Small intestine (tissue), 7 donors: ENCODE results near the gene EEIG1. TPM values are rescaled to one million over a fixed set of nuclear protein-coding genes. Genes with fewer than 3 reads are reported as not detected.

ENCODE experiments used
- DNase-seq, 2 donors: peaks; one replicate each; pipeline versions ENCODE4 v3.0.0 to v3.0.0-alpha.2; 2013
- FAIRE-seq: peaks from 2 replicates; lab custom pipeline; 2012; peaks lifted over from hg19 to GRCh38; lab: Jason Lieb, UNC
- H3K27ac ChIP-seq, 3 donors: one replicate each; pipeline ENCODE4 v1.5.1; 2013; ENCODE audit warnings: low read length in 2 of 3, mild to moderate bottlenecking in 2 of 3, control low read depth in 1 of 3, inconsistent platforms in 1 of 3, low read depth in 1 of 3, moderate library complexity in 1 of 3
- H3K27me3 ChIP-seq, 3 donors: one replicate each; pipeline ENCODE4 v1.6.1; 2013; ENCODE audit warnings: low read length in 3 of 3, inconsistent platforms in 1 of 3; ENCODE audit not compliant: control insufficient read depth in 3 of 3, insufficient read depth in 3 of 3
- H3K36me3 ChIP-seq, 3 donors: one replicate each; pipeline ENCODE4 v1.6.1; 2013; ENCODE audit warnings: low read length in 3 of 3, inconsistent platforms in 1 of 3, low read depth in 1 of 3, mild to moderate bottlenecking in 1 of 3, moderate library complexity in 1 of 3; ENCODE audit not compliant: control insufficient read depth in 3 of 3, insufficient read depth in 2 of 3
- H3K4me1 ChIP-seq, 3 donors: one replicate each; pipeline ENCODE4 v1.6.1; 2013; ENCODE audit warnings: low read length in 2 of 3, inconsistent platforms in 1 of 3, low read depth in 1 of 3, mild to moderate bottlenecking in 1 of 3, moderate library complexity in 1 of 3; ENCODE audit not compliant: control insufficient read depth in 3 of 3, insufficient read depth in 2 of 3
- H3K4me3 ChIP-seq, 3 donors: one replicate each; pipeline ENCODE4 v1.5.1; 2013; ENCODE audit warnings: low read length in 3 of 3, control low read depth in 1 of 3, inconsistent platforms in 1 of 3, low read depth in 1 of 3, mild to moderate bottlenecking in 1 of 3, moderate library complexity in 1 of 3
- H3K9me3 ChIP-seq, 2 donors: one replicate each; pipeline ENCODE4 v1.6.1; 2013; ENCODE audit warnings: low read depth in 1 of 2, low read length in 1 of 2; ENCODE audit not compliant: control insufficient read depth in 2 of 2, insufficient read depth in 1 of 2
- WGBS, 3 donors: extraction: QIAGEN DNeasy Blood & Tissue Kit; methylation state at CpG; one replicate each; pipeline ENCODE4 v1.1.7; 2013; 5-methylcytosine and 5-hydroxymethylcytosine counted together
- polyA plus RNA-seq, 4 donors: library from polyadenylated mRNA; stranded (reverse) in 3 of 4; unstranded in 1 of 4; fragments of 200-250 nt in 3 of 4; fragments of 120-200 nt in 1 of 4; gene quantifications; one replicate each; pipeline versions ENCODE4 v1.2.1 to v1.2.3, GENCODE V29; 2013
- donor health status: healthy with polysubstance abuse.
- donor health status: control.
- donor health status: control.
- donor health status: Bipolar disorder and iron deficiency.
- donor health status: healthy.

The EEIG1 gene
- polyA plus RNA-seq, 4 donors, result 43.9 to 123 (median 58.9) TPM

DNA sequence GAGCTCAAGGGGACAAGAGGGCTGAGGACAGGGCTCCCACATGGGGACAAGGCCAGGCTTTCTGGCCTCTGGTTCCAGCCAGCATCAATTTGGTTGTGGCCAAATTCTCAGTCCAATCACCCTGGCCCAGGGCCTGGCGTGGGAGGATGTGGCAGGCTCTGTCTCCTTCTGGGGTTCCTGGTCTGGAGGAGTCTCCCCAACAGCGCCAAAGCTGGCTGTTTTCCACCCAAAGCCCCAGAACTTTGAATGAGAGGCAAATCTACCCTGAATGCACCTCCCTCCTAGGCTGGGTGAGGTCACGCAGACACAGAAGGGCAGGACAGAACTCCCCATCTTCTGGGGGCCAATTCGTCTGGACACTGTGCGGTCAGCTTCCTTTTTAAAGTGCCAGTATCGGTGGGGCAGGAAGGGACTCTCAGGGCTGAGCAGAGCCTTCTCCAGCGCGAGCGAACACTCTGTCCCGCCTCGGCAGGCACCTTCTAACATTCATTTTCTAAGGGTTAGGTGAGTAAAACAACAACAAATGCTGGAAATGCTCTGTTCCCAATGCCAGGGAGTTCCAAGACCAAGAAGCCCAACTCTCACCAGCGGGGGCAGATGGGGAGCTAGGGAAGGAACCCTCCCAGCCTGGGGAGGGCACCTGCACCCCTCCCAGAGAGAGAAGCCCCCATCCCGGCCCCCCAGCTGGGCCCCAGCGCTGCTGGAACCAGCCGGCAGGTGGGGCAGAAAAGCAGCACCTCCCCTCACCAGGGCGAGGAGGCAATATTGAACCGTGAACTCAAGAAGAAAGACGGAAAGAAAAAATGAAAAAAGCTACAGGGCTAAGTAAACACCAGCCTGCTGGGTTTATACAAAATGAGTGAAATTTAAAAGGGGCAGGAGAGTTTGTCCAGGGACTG is 39.5 kb downstream of the EEIG1 start:
- Histone ChIP-seq H3K27me3 (no peaks in the 10 kb centered on the region), H3K4me1 (peaks cover 2 to 46% (median 6%) of the 10 kb centered on the region in 3 donors)
- WGBS, 3 donors, result 71 to 73% (median 71%) methylated on average over 18 of the region's 18 CpGs

DNA sequence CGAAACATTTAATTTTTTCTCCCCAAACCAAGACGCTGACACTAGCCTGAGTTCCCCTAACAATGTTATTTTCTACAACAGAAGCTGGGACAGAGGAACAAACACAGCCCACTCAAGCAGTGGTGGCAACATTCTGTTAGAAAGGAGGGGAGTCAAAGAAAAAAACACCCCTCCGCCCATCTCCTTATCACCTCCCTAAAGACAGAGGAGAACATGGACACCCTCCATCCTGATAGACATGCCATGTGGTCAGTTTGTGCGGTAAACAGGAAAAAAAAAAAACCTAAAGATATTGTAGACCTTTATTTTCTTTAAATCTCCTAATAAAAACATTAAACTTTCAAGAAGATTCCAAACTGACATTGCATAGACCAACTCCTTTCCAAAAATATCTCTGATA is 40.2 kb downstream of the EEIG1 start:
- Histone ChIP-seq H3K9me3 (no peaks in the 10 kb centered on the region), H3K27me3 (no peaks in the 10 kb centered on the region), H3K27ac (no peak overlapping the region), H3K36me3 (peaks cover 5 to 65% (median 22%) of the 10 kb centered on the region in 3 donors), H3K4me1 (peaks cover 9 to 45% (median 9%) of the 10 kb centered on the region in 3 donors), H3K4me3 (no peak overlapping the region)
- FAIRE-seq (no peak), DNase-seq (no peak)
- WGBS, 3 donors, result 91 to 98% (median 95%) methylated on average over 4 of the region's 4 CpGs

More for the DNA sequence above, 39.5 kb downstream of the EEIG1 start:
- DNase-seq, result no peak
- Histone ChIP-seq H3K4me3 (no peak overlapping the region), H3K27ac (peak overlapping the region in 1 of 3 donors; percentile 63), H3K9me3 (no peaks in the 10 kb centered on the region), H3K36me3 (peaks cover 5 to 65% (median 26%) of the 10 kb centered on the region in 3 donors)
- no peak for FAIRE-seq

DNA sequence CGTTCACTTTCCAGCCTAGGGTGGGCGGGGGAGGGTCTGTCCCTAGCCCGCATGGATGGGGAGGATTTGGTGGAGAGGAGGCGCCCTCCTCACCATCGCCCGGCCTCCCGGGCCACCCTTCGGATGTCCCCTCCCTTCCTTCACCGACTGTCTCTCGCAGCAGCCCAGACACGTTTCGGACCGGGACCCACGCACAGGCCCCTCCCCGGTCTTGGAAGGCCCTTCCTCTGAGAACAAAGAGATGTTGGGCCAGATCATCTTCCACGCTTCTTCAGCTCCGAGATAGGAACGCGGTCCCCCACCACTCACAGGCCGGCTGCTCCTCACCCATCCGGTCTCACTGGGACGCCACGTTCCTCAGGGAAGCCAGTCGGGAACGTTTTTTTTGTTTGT is 42.5 kb downstream of the EEIG1 start:
- Histone ChIP-seq H3K27me3 (no peaks in the 10 kb centered on the region), H3K4me1 (peaks cover 9 to 43% (median 9%) of the 10 kb centered on the region in 3 donors), H3K9me3 (no peaks in the 10 kb centered on the region), H3K27ac (peak overlapping the region in 2 of 3 donors; percentile 24 to 57), H3K36me3 (peaks cover 2 to 57% (median 14%) of the 10 kb centered on the region in 3 donors), H3K4me3 (peak overlapping the region in 2 of 3 donors; percentile 76 to 91)
- FAIRE-seq (no peak), DNase-seq (peak in 1 of 2 donors; percentile 45)
- 12 to 33% (median 33%) methylated on average over 25 of the region's 25 CpGs for WGBS, 3 donors

DNA sequence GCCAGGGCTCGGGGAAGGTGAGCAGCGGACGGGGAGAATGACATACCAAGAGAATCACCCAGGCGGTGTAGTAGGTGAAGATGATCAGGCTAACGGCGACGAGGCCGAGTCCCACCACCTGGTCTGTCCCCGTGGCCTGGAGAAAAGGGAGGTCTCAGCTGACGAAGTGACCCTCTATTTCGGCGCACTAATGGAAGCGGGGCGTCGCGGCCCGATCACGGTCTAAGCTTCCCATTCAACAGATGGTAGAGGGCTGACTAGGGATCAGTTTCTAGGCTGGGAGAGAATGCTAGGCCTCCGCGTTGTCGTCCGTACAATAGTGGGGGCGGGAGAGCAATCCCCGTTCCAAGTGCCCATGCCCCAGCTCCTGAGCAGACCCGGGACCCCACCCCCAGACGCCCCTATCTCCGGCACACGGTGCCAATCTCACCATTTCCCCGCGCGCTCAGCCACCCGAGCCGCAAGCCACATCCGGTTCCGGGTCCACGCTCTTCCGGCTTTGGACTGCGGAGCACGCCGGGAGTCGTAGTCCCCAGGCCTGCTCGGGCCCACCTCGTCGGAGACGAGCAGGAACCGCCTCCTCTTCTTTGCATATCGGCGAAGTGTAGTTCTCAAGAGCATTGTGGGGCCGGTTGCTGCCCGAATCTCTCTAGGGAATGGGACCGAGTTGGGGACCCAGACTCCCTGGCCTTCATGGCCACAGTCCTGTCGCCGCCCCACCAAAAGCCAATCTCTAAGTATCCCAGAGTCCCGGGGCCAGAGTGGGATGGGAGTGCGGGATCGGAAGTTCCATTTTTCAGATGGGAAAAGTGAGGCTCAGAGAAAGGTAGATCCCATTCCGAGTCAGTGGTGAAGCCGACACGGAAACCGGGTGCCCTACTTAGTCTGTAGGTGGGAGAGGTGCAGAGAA is 43.1 kb downstream of the EEIG1 start, which contains the start of gene DPM2:
Gene DPM2, minus strand, starts transcription at position 467 of the 910 bp plus-strand sequence. Its CDS starts 34 bp downstream, at position 433.
- Histone ChIP-seq H3K27me3 (no peaks in the 10 kb centered on the region), H3K36me3 (peaks cover 2 to 55% (median 11%) of the 10 kb centered on the region in 3 donors), H3K4me1 (peaks cover 9 to 37% (median 9%) of the 10 kb centered on the region in 3 donors), H3K4me3 (peak within 1 kb of the TSS; percentile 53 to 91 (median 76)), H3K9me3 (no peaks in the 10 kb centered on the region), H3K27ac (peak within 1 kb of the TSS in 2 of 3 donors; percentile 24 to 57)
- 1 to 5% (median 3%) methylated on average over 59 to 60 of the region's 60 CpGs for WGBS, 3 donors
- no peak for FAIRE-seq
- peak; percentile 88 to 94 for DNase-seq

DNA sequence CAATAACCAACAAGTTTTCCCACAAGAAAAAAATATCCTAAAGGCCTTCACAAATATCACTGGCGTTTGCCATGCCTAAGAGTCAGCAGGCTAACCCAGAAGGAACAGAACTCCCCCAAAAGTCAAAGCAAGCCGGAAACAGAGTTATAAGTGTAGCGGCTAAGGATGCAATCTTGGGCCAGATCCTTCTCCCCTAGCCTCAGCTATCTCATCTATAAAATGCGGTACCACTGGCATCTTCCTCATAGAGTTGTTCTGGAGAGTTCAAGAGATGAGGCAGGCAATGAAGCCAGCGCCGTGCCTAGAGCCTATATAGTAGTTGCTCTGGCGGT is 43.8 kb downstream of the EEIG1 start:
- H3K9me3 ChIP-seq, result no peaks in the 10 kb centered on the region
- FAIRE-seq (no peak), DNase-seq (no peak)
- 5 to 11% (median 10%) methylated on average over 7 of the region's 7 CpGs for WGBS, 3 donors
- H3K27me3 ChIP-seq, result no peaks in the 10 kb centered on the region
- H3K4me1 ChIP-seq, result peaks cover 9 to 31% (median 9%) of the 10 kb centered on the region in 3 donors
- H3K27ac ChIP-seq, result peak overlapping the region in 1 of 3 donors; percentile 57
- peaks cover 2 to 49% (median 6%) of the 10 kb centered on the region in 3 donors for H3K36me3 ChIP-seq
- H3K4me3 ChIP-seq, result peak overlapping the region; percentile 53 to 91 (median 76)

DNA sequence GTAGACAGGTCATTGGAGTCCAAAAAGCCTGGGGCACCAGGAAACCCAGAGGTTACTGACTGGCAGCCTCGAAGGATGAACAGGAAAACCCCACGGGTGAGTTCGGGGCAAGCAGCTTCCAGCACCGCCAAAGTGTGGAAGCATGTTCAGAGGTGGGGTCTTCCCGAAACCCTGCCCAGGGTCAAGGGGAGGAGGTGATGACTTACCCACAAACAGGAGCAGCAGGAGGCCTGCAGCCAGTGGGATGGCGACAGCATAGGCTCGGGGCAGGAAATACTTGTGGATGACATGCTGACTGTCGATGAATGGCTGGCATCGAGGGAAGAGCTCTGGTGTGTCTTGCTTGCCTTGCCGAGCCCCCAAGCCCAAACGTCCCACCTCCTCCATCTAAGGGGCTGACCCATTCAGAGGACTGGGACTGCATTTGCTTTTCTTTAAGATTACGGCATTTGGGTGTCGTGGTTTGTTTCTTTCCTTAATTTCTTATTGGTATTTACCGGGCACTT is 44.4 kb downstream of the EEIG1 start:
- Histone ChIP-seq H3K4me3 (peak overlapping the region in 1 of 3 donors; percentile 76), H3K4me1 (peaks cover 9 to 28% (median 9%) of the 10 kb centered on the region in 3 donors), H3K27ac (no peak overlapping the region), H3K36me3 (peaks cover 0 to 42% (median 2%) of the 10 kb centered on the region in 3 donors), H3K9me3 (no peaks in the 10 kb centered on the region), H3K27me3 (peaks cover 0 to 2% (median 0%) of the 10 kb centered on the region in 3 donors)
- DNase-seq, result no peak
- 73 to 83% (median 78%) methylated on average over 14 of the region's 14 CpGs for WGBS, 3 donors
- no peak for FAIRE-seq

DNA sequence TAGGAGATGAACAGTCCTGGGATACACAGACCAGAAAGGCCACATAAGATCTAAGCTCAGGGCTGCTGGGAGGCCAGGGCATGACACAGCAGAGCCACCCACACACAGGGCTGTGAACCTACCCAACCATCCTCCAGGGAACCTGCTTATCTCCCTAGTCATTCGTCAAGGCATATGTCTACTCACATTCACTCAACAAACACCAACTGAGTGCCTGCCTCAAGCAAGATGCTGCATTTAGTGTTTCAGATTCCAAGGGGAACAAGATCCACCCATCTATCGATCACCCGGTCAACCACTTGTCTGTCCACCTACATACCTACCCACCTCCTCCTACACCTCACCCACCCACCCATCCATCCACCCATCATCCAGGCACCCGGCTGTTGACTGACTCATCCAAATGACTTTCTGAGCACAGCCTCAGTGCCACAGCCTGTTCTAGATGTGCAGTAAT is 45.0 kb downstream of the EEIG1 start:
- no peak overlapping the region for H3K27ac ChIP-seq
- H3K4me3 ChIP-seq, result no peak overlapping the region
- H3K36me3 ChIP-seq, result peaks cover 0 to 36% (median 0%) of the 10 kb centered on the region in 3 donors
- WGBS, 3 donors, result 60 to 75% (median 69%) methylated on average over 4 of the region's 4 CpGs
- peaks cover 0 to 8% (median 0%) of the 10 kb centered on the region in 3 donors for H3K27me3 ChIP-seq
- no peak for FAIRE-seq
- peaks cover 9 to 29% (median 13%) of the 10 kb centered on the region in 3 donors for H3K4me1 ChIP-seq
- H3K9me3 ChIP-seq, result no peaks in the 10 kb centered on the region
- no peak for DNase-seq
